NCI-H2227 (cell line): ENCODE measurements around the gene DEDD.

Source experiments
- DNase-seq: peaks from one replicate; lab custom pipeline; 2025; ENCODE audit not compliant: unreplicated experiment; lab: John Stamatoyannopoulos, UW

DEDD gene

GRCh38 chr1:161096015-161096414, 36.5 kb downstream of the DEDD start:
- no peak for DNase-seq

DNA sequence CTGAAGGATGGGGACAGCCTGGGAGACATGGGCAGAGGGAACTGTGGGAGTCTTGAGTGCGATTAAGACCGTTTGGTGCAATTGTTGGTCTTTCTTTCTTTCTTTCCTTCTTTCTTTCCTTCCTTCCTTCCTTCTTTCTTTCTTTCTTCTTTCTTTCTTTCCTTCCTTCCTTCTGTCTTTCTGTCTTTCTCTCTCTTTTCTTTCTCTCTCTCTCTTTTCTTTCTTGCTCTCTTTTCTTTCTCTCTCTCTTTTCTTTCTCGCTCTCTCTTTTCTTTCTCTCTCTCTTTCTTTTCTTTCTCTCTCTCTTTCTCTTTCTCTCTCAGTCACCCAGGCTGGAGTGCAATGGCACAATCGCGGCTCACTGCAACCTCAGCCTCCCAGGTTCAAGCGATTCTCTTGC, 37.2 kb downstream of the DEDD start:
- DNase-seq = no peak

DNA sequence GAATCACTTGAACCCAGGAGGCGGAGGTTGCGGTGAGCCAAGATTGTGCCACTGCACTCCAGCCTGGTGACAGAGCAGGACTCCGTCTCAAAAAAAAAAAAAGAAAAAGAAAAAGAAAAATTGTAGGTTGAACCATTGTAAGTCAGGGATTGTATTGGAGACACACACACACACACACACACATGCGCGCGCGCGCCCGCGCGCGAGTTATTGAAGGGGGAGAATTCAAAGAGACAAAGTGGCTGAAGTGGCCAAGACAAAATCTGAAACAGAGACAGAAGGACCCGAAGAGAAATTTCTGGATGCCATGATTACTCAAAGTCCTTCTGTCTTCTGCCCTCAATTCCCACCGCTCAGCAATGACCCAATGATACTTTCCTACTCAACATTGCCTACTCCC, 38.0 kb downstream of the DEDD start:
- DNase-seq = no peak

DNA sequence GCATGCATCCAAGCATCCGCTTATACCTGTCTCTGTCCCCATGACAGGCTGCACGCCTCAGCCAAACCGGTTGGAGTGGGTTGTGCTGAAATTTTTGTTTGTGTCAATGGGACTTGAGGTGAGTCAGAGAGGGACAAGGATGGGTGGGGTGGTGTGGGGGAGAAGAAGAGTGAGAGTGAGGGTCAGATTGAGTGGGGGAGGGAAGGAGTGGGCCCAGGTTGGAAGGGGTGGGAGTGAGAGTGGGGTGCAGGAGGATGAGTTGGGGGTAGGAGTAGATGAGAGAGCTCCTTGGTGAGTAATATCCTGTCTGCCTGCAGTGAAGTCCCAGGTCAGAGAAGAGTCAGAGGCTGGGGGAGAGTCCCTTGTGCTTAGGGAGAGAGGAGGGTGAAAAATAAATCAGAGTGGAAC, 39.8 kb downstream of the DEDD start:
- no peak for DNase-seq

- DNase-seq = no peak
Measured at GRCh38 chr1:161091796-161092507, 40.5 kb downstream of the DEDD start.

DNA sequence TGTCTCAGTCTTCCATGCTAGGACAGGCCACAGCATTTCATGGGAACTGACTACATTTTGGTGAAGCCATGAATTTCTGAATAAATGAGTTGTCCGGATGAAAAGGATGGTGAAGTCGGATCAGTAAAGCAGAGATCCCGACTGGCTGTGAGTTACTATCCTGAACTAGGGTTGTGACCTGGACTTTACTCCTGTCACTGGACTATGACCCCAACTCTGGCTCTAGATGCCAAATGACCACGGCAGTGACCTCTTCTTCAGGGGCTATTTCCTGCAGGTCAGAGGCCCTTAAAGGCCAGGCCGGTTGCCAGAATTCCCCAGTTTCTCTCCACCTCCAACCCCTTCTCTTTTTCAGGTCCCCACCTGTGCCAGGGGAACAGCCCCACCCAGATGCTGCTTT, 41.4 kb downstream of the DEDD start:
- no peak for DNase-seq

- no peak for DNase-seq
Measured at GRCh38 chr1:161090617-161091016, 41.9 kb downstream of the DEDD start.

GRCh38 chr1:161089938-161090337, 42.5 kb downstream of the DEDD start:
- DNase-seq = no peak

- no peak for DNase-seq
Measured at GRCh38 chr1:161089251-161089924, 43.1 kb downstream of the DEDD start, which contains the start of gene NECTIN4. Gene NECTIN4, minus strand, starts transcription at chr1:161089558. Its CDS starts 262 bp downstream, at chr1:161089296.

GRCh38 chr1:161088587-161089110, 43.8 kb downstream of the DEDD start:
- no peak for DNase-seq

DNA sequence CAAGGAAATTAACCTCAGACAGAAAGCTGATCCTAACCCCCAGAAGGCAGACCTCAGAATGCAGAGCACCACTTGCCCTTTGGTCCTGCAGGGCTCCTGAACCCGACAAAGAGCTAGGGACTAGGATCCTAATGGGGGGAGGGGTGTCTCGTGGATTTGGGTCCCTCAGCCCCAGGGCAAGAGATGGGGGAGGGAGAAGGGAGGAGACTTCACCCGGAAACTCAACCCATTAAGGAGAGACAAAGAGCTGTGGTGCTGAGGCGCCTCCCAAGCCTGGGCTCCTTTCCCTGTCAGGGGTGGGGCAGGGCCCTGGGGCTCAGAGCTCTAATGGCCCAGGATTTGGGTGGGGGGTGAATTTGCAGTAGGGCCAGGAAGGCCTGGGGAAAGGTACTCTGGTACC, 46.0 kb downstream of the DEDD start:
- DNase-seq = no peak

DNA sequence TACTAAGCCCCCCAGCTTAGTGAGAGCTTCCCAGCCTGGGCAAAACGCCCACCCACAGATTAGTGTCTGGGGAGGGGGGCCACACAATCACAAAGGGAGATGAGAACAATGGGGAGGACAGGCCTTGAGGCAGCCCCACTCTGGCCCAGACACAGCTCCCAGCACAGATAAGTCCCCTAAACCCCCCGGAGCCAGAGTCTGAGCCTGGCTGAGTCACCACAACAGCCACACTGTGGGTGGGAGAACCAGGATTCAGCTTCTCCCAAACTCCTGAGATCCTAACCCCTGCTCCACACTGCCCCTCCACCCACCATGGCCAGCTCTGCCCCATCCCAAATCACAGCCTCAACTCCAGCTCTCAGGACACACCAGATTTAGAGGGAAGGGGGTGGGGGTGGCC, 47.3 kb downstream of the DEDD start:
- DNase-seq = no peak

DNA sequence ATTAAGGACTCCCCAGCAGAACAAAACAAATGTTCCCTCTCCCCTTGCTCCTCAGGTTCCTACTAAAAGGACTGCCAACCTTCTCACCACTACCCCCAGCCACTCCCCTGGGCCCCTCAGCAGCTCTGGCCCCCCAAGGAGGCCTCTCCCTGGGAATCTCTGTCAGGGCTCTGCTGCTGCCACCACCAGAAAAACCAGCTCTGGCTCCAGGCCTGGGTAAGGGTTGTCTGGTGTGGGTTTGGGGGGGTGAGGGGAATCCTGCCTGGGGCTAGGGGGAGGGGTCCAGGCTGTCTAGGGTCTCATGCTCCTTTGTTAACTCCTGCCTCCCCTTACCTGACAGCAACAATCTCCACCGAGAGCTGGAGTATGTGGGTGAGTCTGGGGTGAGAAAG, 47.9 kb downstream of the DEDD start:
- no peak for DNase-seq

DNA sequence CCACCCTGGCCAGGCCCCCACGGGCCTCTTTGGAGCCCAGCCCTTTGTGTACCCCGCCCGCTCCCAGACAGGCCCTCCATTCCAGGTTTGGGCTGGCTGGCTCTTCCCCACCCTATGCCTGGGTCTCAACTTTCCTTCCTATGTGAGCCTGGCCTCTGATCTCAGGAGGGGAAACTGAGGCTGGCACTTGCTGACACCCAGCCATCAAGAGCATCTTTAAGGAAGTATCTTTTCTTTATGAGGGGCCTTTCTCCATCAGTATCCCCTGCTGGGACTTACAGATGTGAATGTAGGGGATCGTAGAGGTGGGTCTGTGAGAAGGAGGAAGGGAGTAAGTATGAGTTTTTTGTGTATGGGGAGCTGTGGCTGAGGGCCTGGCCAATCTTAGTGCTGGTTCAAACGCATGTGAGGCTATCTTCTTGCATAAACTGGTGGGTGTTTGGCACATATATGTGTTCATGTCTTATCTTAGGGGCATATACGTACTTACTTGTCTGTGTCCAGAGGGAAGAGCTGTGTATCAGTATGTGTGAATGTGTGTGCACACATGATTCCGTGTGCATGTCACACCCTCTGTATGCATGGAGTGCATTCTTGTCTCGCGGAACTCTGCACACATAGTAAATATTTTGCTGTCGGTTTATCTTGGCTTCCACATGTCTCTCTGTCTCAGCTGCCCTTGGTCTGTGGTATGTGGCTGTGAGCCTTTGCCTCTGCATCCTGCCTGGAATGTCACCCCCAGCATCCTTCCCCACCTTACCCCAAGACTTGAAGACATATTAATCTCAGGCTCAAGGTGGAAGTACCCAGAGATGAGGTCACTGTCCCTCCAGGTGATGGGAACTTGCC, 48.5 kb downstream of the DEDD start:
- DNase-seq = no peak

DNA sequence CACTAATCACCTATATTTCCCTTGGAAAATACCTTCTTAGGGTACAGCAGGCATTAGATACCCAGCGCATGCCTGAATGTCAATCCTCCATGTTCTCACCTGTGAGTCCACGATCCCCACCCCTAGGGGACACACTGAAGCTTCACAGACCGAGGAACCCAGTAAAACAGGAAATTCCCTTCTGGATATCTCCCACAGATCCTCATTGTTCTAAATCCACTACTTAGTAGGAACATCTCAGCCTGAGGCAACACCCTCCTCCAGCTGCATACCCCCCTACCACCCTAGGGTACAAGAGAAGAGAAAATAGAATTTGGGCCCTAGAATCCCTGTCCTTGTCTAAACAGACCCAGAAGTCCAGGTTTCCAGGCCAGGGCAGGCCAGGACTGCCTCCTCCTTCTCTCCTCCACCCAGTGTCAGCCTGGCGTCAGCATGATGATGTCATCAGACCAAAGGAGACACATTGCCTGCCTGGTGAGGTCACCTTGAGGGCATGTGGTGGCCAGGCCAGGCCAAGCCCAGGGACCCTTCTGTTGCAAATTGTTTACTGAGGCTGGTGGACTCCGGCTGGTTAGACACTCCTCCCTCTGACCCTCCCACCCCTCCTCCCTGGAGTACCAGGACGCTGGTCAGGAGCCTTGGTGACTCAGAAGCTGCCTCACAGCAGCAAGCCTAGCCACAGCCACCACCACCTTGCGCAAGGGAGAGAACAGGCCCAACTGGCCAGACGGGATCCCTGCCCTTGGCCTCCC, 49.3 kb downstream of the DEDD start:
- no peak for DNase-seq

DNA sequence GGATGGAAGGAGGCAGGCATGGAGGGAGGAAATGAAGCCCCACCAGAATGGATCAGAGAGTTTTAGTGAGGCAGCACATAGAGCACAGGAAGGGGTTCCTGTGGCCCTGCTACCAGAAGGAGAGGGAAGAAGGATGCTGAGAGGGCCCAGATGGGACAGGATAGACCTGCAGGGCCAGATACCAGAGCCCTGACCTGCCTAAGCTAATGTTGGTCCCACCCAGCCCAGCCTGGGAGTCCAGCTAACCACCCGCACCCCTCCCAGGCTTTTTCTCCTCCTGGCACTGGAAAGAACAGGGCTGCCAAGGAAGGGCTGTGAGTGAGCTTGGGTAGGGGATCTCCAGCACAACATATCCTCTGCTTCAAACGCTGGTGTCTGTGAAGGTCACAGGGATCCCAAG, 50.0 kb downstream of the DEDD start:
- DNase-seq = no peak

DNA sequence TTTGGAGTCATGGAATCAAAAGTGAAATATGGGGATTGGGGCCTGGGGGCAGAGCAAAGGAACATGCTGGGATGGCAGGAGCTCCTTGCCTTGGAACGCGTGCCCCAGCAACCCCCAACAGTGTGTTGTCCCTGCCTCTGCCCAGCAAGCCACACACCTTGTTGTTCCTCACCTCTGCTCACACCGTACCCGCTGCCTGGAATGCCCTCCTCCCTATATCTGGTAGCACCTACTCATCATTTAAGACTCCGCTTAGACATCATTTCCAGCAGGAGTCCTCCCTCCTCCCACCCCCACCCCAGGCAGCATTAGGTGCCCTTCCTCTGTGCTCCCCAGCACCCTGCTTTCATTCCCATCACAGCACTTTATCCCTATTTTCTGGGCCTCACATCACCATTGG, 50.9 kb downstream of the DEDD start:
- DNase-seq = no peak

DNA sequence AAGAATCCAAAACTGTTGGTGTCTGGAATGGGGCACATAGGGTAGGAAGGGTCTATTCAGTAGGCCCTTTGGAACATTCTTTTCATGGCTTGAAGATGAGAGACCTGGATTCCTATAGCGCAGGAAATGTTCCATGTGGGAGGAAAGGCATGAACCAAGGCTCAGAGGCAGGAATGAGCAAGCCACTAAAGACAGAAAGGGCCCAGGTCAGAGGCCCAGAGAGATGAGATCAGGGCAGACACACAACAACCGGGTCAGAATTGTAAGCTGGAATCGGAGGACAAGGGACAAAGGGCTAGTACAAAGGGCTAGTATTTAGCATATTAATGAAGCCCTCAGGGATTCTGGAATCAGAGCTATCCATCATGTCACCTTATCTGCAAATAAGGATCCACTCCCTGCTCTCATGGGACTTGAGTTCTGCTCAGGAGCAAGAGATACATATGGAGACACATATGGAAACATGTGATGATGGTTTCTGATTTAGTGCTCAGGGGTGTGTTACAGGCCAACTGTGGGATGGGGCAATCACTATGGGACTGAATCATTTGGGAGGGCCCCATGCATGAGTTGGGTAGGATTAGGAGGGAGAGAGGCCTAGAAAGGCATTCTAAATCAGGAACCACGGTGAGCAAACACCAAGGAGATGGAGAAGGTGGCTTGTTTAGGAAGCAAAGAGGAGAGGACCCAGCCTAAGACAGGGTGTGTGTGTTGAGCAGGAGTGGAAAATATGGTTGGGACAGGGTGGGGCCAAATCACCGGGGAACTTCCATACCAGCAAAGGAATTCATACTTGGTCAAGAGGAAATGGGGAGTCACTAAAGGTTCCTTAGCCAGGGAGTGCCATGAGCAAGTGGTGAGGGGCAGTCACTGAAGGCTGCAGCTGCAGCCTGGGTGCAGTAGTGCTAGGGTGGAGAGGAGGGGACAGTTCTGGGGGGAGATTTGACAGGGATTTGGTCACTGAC, 51.7 kb downstream of the DEDD start:
- DNase-seq = no peak

DNA sequence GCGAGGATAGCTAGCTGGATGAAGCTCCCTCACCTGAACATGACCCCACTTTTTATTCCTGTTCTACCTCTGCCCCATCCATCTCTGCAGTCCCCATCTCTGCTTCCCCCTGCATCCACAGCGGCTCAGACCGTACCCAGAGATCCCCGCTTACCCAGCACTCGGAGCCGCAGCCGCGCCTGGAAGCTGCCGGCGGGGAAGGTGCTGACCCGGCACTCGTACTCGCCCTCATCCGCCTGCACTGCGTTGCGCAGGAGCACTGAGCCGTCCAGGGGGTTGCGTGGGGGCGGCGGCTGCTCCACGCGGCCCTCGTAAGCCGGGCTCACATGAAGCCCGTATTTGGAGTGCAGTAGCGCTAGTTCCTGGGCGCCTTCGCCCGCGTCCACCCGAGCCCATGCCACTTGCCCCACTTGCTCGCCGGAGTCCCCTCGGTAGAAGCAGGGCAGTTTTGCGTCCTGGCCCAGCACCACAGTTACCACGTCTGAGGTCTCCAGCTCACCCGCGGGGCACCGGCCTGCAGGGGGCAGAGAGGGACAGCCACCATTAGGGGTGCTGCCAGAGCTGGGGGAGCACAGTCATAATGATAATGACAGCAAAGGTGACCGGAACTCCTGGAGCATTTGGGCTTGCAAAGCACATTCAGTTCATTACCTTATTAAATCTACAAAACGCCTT, 52.9 kb downstream of the DEDD start:
- no peak for DNase-seq
